H9 (cell line): ENCODE measurements around the gene CETN1. TPM values are rescaled to one million over a fixed set of nuclear protein-coding genes. Genes with fewer than 3 reads are reported as not detected.

Source experiments
- DNase-seq: peaks from one replicate; pipeline ENCODE4 v3.0.0-alpha.2; 2017
- H2AFZ ChIP-seq: one replicate; pipeline ENCODE4 v1.6.1; 2013; ENCODE audit warnings: mild to moderate bottlenecking, low read length, control low read depth, moderate library complexity
- H2AK5ac ChIP-seq: 2 replicates; pipeline ENCODE4 v1.6.1; 2013; ENCODE audit warnings: low read length, control low read depth, mixed read lengths; ENCODE audit not compliant: insufficient read length
- H2BK120ac ChIP-seq: one replicate; pipeline ENCODE4 v1.6.1; 2013; ENCODE audit warnings: low read depth, mild to moderate bottlenecking, low read length, control low read depth, inconsistent platforms; ENCODE audit not compliant: poor library complexity, severe bottlenecking
- H2BK12ac ChIP-seq: 2 replicates; pipeline ENCODE4 v1.6.1; 2013; ENCODE audit warnings: low read length, control low read depth, mixed read lengths, low read depth; ENCODE audit not compliant: insufficient read length
- H2BK15ac ChIP-seq: 2 replicates; pipeline ENCODE4 v1.6.1; 2013; ENCODE audit warnings: low read depth, low read length, control low read depth
- H2BK20ac ChIP-seq: one replicate; pipeline ENCODE4 v1.6.1; 2013; ENCODE audit warnings: low read depth, mild to moderate bottlenecking, low read length, control low read depth, inconsistent platforms; ENCODE audit not compliant: poor library complexity, severe bottlenecking
- H2BK5ac ChIP-seq: 2 replicates; pipeline ENCODE4 v1.6.1; 2013; ENCODE audit warnings: low read length, control low read depth, mixed read lengths; ENCODE audit not compliant: insufficient read length
- H3K14ac ChIP-seq: 2 replicates; pipeline ENCODE4 v1.6.1; 2013; ENCODE audit warnings: low read length, control low read depth; ENCODE audit not compliant: insufficient read depth
- H3K18ac ChIP-seq: 2 replicates; pipeline ENCODE4 v1.6.1; 2013; ENCODE audit warnings: low read depth, mild to moderate bottlenecking, mixed read lengths, low read length, control low read depth; ENCODE audit not compliant: insufficient read length
- H3K23ac ChIP-seq: 2 replicates; pipeline ENCODE4 v1.6.1; 2013; ENCODE audit warnings: low read length, control low read depth, mixed read lengths, low read depth; ENCODE audit not compliant: insufficient read length
- H3K23me2 ChIP-seq: 2 replicates; pipeline ENCODE4 v1.6.1; 2013; ENCODE audit warnings: low read depth, mild to moderate bottlenecking, mixed read lengths, low read length, control low read depth; ENCODE audit not compliant: insufficient read length, poor library complexity, severe bottlenecking
- H3K27ac ChIP-seq: 2 replicates; pipeline ENCODE4 v1.5.1; 2013; ENCODE audit warnings: low read length, control low read depth, mixed read lengths, low read depth; ENCODE audit not compliant: insufficient read length
- H3K27me3 ChIP-seq: 2 replicates; pipeline ENCODE4 v1.6.1; 2013; ENCODE audit warnings: low read length, control low read depth, inconsistent platforms; ENCODE audit not compliant: insufficient read depth
- H3K4ac ChIP-seq: 2 replicates; pipeline ENCODE4 v1.6.1; 2013; ENCODE audit warnings: low read depth, mild to moderate bottlenecking, control low read depth, inconsistent platforms, low read length, moderate library complexity
- H3K4me1 ChIP-seq: 2 replicates; pipeline ENCODE4 v1.6.1; 2013; ENCODE audit warnings: low read length, control low read depth, inconsistent platforms; ENCODE audit not compliant: insufficient read depth
- H3K4me2 ChIP-seq: 2 replicates; pipeline ENCODE4 v1.6.1; 2013; ENCODE audit warnings: low read length, control low read depth, mixed read lengths; ENCODE audit not compliant: insufficient read length, insufficient read depth
- H3K56ac ChIP-seq: 2 replicates; pipeline ENCODE4 v1.6.1; 2013; ENCODE audit warnings: low read depth, mild to moderate bottlenecking, mixed read lengths, low read length, control low read depth; ENCODE audit not compliant: insufficient read length
- H3K79me1 ChIP-seq: 2 replicates; pipeline ENCODE4 v1.6.1; 2013; ENCODE audit warnings: low read depth, mild to moderate bottlenecking, moderate library complexity, low read length, control low read depth, inconsistent platforms; ENCODE audit not compliant: insufficient read depth, poor library complexity, severe bottlenecking
- H3K79me2 ChIP-seq: 2 replicates; pipeline ENCODE4 v1.6.1; 2013; ENCODE audit warnings: low read length, control low read depth, inconsistent platforms; ENCODE audit not compliant: insufficient read depth
- H3K9ac ChIP-seq: 2 replicates; pipeline ENCODE4 v1.6.1; 2013; ENCODE audit warnings: low read length, control low read depth, mixed read lengths; ENCODE audit not compliant: insufficient read length; ENCODE audit errors: extremely low read depth
- H3K9me3 ChIP-seq: one replicate; pipeline ENCODE4 v1.6.1; 2013; ENCODE audit warnings: low read depth, low read length, inconsistent platforms; ENCODE audit not compliant: control insufficient read depth
- H3T11ph ChIP-seq: one replicate; pipeline ENCODE4 v1.6.1; 2013; ENCODE audit warnings: mild to moderate bottlenecking, low read length, control low read depth, inconsistent platforms
- H4K20me1 ChIP-seq: one replicate; pipeline ENCODE4 v1.6.1; 2013; ENCODE audit not compliant: control insufficient read depth, insufficient read length, insufficient read depth
- H4K5ac ChIP-seq: 2 replicates; pipeline ENCODE4 v1.6.1; 2013; ENCODE audit warnings: low read depth, mild to moderate bottlenecking, mixed read lengths, low read length, control low read depth; ENCODE audit not compliant: insufficient read length
- H4K8ac ChIP-seq: replicated peaks from 2 replicates; pipeline ENCODE4 v1.6.1; 2013; ENCODE audit warnings: low read length, control low read depth, mixed read lengths, low read depth; ENCODE audit not compliant: insufficient read length
- H4K91ac ChIP-seq: 2 replicates; pipeline ENCODE4 v1.6.1; 2013; ENCODE audit warnings: low read depth, mild to moderate bottlenecking, moderate library complexity, mixed read lengths, low read length, control low read depth; ENCODE audit not compliant: insufficient read length
- H3K27ac Mint-ChIP-seq, 3 experiments: 2 replicates in 2 of 3; 3 replicates in 1 of 3; pipeline ENCODE4 v1.8.0; 2020 to 2021; ENCODE audit warnings: mixed read lengths in 3 of 3, mild to moderate bottlenecking in 1 of 3, moderate library complexity in 1 of 3
- H3K27me3 Mint-ChIP-seq: 2 replicates; pipeline ENCODE4 v1.8.0; 2021; ENCODE audit warnings: low read depth, mild to moderate bottlenecking, moderate library complexity, mixed read lengths
- H3K36me3 Mint-ChIP-seq, 3 experiments: 2 replicates in 2 of 3; 3 replicates in 1 of 3; pipeline ENCODE4 v1.8.0; 2020 to 2021; ENCODE audit warnings: low read depth in 3 of 3, mixed read lengths in 3 of 3; ENCODE audit not compliant: insufficient read depth in 1 of 3
- H3K4me1 Mint-ChIP-seq, 2 experiments: 2 replicates each; pipeline ENCODE4 v1.8.0; 2020; ENCODE audit warnings: mixed read lengths in 2 of 2
- H3K4me3 Mint-ChIP-seq, 2 experiments: 2 replicates in 1 of 2; 3 replicates in 1 of 2; pipeline ENCODE4 v1.8.0; 2020 to 2021; ENCODE audit warnings: mild to moderate bottlenecking in 2 of 2, mixed read lengths in 2 of 2, moderate library complexity in 1 of 2
- H3K9me3 Mint-ChIP-seq, 2 experiments: 2 replicates in 1 of 2; 3 replicates in 1 of 2; pipeline ENCODE4 v1.8.0; 2020; ENCODE audit warnings: mild to moderate bottlenecking in 2 of 2, mixed read lengths in 2 of 2, moderate library complexity in 1 of 2
- WGBS: extraction: QIAGEN DNeasy Blood & Tissue Kit; methylation state at CpG from one replicate; pipeline ENCODE4 v1.1.7; 2013; ENCODE audit warnings: missing lambda C conversion rate, low lambda C conversion rate, mixed read lengths; ENCODE audit not compliant: insufficient read length; ENCODE audit errors: extremely low coverage; 5-methylcytosine and 5-hydroxymethylcytosine counted together
- total RNA-seq: library from RNA; stranded (reverse); gene quantifications from 2 replicates; pipeline ENCODE4 v1.2.1, GENCODE V29; 2021
- TF ChIP-seq, protein P1 (sequence below): fragments of 200-600 bp; sonication (generic); conservative IDR thresholded peaks from 3 replicates; pipeline ENCODE4 v1.8.0; 2021; ENCODE audit warnings: antibody characterized with exemption, mild to moderate bottlenecking

Gene CETN1
- total RNA-seq, 1 experiment from 2014 or later = not detected

DNA sequence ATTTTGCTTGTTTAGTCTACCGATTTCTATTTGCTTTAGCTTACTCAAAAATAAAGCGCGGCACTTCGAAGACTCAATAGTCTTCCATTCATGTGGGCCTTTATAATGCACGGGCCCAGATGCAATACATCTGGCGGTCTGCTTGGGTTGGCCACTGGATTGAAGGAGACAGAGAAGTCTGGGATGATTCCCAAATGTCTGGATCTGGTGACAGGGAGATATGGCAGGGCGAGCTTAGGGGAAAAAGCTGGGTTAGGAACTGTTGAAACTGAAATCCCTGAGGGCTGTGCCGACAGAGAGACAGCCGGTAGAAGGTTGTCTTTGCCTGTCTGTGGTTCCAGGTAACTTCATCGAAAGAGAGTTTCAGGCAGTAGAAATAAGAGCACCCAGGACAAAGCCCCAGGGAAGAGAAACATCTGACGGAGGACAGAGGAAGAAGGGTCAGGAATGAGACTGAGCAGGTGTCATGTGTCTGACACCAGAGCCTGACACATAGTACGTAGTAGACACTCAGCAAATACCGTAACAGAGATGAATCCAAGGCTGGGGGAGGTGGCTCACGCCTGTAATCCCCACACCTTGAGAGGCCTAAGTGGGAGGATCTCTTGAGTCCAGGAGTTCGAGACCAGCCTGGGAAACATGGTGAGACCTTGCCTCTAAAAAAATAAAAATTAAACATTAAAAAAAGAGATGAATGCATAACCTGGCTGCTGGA lies 30.2 kb downstream of the CETN1 start:
- Histone ChIP-seq H2BK20ac (no peak overlapping the region), H3K23me2 (no peaks in the 10 kb centered on the region), H3K4me2 (no peak overlapping the region), H2AK5ac (no peak overlapping the region), H2BK120ac (no peak overlapping the region), H3K79me2 (no peaks in the 10 kb centered on the region), H2BK12ac (no peak overlapping the region), H3K4me1 (no peaks in the 10 kb centered on the region), H3K56ac (no peak overlapping the region), H3K18ac (no peak overlapping the region), H3K9ac (no peak overlapping the region), H3K14ac (no peak overlapping the region), H3K23ac (no peak overlapping the region), H3K27ac (no peak overlapping the region), H4K5ac (no peak overlapping the region), H2BK5ac (no peak overlapping the region), H2BK15ac (no peak overlapping the region), H2AFZ (no peak overlapping the region), H4K20me1 (no peaks in the 10 kb centered on the region), H3K4ac (no peak overlapping the region), H3K27me3 (no peaks in the 10 kb centered on the region), H4K8ac (no peak overlapping the region), H3T11ph (no peak overlapping the region), H3K9me3 (no peaks in the 10 kb centered on the region), H3K79me1 (no peaks in the 10 kb centered on the region), H4K91ac (no peak overlapping the region)
- Mint-ChIP-seq H3K4me1 (no peaks in the 10 kb centered on the region), H3K27ac (no peak overlapping the region), H3K4me3 (no peak overlapping the region), H3K9me3 (no peaks in the 10 kb centered on the region), H3K36me3 (no peaks in the 10 kb centered on the region), H3K27me3 (peaks cover 3% of the 10 kb centered on the region; the same call in 1 of the 2 replicates)
- DNase-seq = no peak
- TF ChIP-seq, protein P1, sequence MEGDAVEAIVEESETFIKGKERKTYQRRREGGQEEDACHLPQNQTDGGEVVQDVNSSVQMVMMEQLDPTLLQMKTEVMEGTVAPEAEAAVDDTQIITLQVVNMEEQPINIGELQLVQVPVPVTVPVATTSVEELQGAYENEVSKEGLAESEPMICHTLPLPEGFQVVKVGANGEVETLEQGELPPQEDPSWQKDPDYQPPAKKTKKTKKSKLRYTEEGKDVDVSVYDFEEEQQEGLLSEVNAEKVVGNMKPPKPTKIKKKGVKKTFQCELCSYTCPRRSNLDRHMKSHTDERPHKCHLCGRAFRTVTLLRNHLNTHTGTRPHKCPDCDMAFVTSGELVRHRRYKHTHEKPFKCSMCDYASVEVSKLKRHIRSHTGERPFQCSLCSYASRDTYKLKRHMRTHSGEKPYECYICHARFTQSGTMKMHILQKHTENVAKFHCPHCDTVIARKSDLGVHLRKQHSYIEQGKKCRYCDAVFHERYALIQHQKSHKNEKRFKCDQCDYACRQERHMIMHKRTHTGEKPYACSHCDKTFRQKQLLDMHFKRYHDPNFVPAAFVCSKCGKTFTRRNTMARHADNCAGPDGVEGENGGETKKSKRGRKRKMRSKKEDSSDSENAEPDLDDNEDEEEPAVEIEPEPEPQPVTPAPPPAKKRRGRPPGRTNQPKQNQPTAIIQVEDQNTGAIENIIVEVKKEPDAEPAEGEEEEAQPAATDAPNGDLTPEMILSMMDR = no peak
- no CpG with 5 or more reads among the region's 15 CpGs for WGBS
